ENCODE data around the gene CDK14.

- no peak for TF ChIP-seq CTCF (IDR thresholded peaks at IDR 0.05)
- TF ChIP-seq POLR2A (IDR thresholded peaks at IDR 0.05), result no peak
Observed at GRCh38 chr7:90597563-90598253, 1.6 kb downstream of the CDK14 start.
